Fibroblast of skin of back (primary cell): ENCODE results near the gene ANKRD6.
A peak's percentile ranks its signal among the peaks of the same experiment; 100 is the strongest.
"Not testable (repeated sequence)": the region's sequence is repeated elsewhere in the genome, so short reads cannot be mapped to it uniquely, and the experiment has no call there.

Experiments
- DNase-seq: peaks from one replicate; pipeline ENCODE4 v3.0.0-alpha.2; 2013

Gene ANKRD6

DNA sequence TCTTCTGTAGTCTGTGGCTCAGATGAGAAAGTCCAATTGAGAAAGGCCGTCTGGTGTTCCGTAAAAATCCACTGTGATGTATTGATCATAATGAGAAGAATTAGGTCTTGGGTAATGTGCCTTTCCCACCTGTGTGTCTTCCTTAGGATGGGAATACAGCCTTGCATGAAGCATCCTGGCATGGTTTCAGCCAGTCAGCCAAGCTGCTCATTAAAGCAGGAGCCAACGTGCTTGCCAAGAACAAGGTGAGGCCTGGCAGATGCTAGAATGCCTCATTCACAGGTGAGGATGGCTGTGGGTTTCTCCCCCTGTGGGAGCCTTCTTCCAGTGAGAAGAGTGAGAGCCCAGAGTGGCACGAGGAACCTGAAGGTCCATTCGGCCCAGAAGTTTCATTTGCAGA is 172.9 kb downstream of the ANKRD6 start:
- DNase-seq: no peak

DNA sequence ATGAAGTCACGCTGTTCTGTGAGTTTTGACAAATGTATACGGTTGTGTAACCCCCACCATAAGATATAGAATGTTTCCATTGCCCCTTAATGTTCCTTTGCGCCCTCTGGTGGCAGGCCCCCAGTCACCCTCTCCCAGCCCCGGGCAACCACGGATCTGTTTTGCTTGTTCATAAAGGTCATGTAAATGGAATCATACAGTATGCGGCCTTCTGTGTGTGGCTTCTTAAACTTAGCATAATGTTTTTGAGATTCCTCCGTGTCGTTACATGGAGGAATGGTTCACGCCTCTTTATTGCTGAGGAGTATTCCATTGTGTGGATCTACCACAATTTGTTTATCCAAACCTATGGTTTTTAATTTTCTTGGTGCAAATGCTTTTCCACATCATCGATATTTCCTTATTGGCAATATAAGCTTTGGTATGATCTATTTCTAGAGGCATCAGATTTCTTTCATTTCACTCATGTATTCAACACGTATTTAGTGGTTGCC is 177.2 kb downstream of the ANKRD6 start:
- DNase-seq: peak; percentile 52

DNA sequence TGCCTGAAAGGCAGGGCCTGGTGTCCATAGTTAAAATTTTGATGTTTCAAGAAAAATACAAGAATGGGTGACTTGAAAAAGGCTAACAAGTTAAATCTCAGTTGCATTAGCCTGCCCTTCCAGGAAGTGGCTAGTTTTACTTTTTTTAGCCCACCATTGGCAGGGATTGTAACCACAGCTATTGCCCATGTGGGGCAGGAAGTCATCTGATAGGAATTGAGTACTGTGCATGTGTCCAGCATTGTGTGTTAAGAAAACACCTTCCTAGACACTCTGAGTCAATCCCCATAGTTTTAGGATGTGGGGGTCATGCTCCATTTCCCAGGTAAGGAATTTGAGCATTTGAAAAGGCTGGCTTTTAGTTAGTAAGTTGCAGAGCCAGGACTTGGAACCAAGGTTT is 178.7 kb downstream of the ANKRD6 start:
- DNase-seq: peak; percentile 68

DNA sequence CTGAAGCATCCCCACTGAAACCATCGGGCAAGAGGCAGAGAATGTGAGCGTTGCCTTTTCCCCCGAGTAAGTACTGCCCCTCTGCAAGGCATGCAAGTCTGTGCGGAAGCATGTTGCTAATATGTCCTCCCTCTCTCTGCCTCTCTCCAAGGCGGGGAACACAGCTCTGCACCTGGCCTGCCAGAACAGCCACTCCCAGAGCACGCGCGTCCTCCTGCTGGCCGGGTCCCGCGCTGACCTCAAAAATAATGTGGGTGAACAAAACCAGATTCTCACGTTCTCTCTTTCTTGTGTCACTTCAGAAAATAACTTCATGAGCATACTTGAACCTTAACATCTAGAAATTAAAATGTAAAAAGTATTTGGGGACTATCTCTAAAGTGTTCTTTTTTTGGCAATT is 179.2 kb downstream of the ANKRD6 start:
- no peak for DNase-seq

DNA sequence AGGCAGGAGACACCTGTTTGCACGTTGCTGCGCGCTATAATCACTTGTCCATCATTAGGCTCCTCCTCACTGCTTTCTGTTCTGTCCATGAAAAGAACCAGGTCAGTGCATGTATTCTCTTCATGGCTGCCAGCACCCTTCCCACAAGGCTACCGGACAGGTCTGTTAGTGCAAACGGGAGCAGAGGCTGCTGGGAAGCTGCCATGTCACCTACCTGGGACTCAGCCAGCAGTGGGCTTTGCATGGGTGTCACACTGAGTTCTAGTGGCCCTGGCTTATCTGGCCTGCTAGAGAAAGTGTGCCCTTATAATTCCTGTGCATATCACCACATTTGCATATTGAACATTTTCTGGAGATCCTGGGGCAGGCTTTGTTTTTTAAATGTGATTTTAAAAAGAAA is 180.8 kb downstream of the ANKRD6 start:
- no peak for DNase-seq

DNA sequence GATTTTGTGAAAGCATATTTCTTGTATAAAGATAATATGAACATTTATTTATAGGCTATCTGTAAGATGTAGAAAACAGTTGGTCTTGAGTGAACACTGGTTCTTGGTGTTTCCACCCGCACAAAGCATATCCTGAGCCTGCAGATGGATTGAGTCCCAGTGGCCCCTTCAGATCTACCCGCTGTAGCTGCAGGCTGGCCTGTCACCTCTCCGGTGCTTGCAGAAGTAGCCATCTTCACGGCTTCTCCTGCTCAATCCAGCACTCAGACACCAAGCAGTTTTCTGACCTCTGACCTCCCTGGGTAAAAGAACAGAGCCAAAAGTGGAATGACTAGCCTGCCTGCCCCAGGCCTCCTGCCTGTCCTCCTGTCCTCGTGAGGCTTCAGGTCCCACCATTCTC is 182.9 kb downstream of the ANKRD6 start:
- DNase-seq: no peak

DNA sequence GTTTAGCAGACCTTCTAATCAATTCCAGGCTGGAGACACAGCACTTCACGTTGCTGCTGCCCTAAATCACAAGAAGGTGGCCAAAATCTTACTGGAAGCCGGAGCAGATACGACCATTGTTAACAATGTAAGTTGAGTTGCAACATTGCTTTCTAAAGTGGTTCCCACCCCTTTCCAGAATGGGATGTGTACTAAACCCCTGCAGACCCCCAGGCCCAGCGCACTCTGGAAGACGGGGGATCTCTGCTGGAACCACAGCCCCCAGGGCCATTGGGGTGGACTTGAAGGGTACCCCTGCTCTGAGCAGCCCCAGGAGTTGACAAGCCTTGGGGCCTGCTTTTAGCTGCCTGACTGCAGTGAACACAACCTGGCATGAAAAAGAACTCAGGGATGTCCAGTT is 183.6 kb downstream of the ANKRD6 start:
- no peak for DNase-seq

DNA sequence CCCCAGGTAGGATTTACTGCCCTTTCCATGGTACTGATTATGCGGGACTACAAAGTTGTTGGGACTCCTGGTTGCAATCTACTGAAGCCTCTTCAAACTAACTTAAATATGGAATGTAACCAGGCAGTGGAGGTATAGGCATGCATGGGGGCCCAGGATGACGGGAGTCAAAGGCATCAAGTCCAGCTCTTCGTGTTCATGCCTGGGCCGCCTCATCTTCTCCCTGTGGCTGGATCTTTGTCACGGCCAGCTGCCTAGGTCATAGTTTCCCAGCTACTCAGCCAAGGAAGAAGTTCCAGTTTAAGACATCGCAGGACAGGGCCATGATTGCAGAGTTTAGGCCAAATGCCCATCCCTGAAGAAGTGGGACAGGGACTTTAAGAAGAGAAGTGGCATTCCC is 185.1 kb downstream of the ANKRD6 start:
- DNase-seq: no peak

DNA sequence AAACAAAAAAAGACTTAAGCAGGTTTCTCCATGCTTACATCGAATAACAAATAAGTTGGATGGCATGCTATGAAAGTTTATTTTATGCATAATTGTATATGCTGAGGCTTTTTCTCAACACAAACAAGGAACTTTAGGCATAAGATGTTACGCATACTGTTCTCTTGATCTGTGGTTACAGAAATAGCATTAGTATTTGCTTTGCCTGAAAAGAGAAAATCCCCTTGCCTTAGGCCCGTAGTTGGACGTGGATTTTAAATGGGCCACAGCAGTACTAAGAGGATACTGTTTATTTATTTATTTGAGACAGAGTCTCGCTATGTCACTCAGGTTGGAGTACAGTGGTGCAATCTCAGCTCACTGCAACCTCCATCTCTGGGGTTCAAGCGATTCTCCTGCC is 186.6 kb downstream of the ANKRD6 start:
- no peak for DNase-seq

DNA sequence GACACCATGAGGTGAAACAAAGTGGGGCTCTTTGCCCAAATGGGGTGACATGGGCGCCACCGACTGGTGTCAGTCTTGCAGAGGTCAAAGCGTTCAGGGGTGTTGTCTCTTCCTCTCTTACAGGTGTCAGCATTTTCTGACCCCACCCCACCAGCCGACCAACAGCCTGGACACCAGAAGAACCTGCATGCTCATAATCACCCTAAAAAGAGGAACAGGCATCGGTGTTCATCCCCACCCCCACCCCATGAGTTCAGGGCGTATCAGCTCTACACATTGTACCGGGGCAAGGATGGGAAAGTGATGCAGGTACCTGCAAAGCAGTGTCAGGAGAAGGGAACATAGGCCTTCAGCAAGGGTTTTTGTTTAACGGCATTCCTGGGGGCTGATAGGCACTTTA is 190.8 kb downstream of the ANKRD6 start:
- DNase-seq: no peak

DNA sequence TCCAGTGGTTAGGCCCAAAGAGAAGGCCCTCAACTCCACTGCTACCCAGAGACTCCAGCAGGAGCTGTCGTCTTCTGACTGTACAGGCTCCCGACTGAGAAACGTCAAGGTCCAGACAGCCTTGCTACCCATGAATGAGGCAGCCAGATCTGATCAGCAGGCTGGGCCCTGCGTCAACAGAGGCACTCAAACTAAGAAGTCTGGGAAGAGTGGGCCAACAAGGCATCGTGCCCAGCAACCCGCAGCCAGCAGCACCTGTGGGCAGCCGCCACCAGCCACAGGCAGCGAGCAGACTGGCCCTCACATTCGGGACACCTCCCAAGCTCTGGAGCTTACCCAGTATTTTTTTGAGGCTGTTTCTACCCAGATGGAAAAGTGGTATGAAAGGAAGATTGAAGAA is 197.5 kb downstream of the ANKRD6 start:
- DNase-seq: no peak

DNA sequence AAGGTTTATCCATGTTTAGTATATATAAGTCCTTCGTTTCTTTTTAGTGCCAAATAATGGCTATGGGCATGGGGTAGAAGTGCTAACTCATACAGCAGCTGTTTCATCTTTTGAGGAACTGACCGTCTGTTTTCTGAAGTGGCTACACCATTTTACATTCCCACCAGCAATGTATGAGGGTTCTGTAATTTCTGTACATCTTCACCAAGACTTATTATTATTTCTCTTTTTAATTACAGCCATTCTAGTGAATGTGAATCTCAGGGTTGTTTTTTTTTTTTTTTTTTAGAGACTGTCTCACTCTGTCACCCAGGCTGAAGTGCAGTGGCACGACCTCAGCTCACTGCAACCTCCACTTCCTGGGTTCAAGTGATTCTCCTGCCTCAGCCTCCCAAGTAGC is 203.5 kb downstream of the ANKRD6 start:
- DNase-seq: not testable (repeated sequence)

DNA sequence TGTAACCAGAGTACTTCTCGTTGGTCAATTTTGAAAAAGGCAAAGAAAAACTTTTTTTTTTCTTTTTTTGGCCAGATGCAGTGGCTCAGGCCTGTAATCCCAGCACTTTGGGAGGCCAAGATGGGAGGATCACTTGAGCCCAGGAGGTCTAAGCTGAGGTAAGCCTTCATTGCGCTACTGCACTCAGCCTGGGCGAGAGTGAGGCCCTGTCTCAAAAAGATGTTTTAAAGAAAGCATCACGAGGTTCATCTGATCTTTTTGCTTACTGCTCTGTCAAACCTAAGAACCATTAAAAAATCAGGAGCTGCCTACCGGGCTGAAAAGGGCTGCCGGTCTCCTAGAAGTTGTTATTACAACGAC is 205.0 kb downstream of the ANKRD6 start:
- no peak for DNase-seq

DNA sequence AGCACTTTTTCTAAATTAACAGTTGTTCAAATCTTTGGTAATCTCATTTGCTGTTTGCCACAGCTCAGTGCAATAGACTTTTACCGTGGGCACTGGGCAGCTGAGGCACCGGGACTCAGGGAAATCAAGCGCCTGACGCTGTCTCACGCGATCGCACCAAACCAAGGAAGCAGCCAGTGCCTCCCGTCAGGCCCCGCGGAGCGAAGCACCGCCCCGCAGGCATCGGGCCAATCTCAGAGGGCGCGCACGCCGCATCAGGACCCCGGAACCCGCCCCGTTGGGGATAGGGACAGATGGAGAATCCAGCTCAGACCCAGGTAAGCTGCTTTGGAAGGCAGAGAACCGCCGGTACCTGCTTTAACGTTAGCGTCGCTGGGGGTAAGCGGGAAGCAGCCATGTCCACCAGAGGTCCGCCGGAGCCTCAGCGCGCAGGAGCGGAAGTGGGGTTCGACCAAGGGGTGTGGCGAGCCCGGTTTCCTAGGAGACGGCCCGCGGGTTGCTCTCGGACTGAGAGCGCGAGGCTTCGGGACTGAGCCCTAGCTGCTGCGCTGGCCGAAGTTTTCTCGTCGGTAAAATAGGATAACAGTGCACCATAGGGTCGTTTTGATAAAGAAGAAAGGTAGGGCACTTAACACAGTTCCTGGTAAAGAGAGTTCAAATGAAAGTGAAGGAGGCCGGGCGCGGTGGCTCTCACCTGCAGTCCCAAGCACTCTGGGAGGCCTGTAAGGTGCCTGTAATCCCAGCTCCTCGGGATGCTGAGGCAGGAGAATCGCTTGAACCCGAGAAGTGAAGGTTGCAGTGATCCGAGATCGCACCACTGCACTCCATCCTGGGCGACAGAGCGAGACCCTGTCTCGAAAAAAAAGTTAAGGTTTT is 205.6 kb downstream of the ANKRD6 start, which contains the start of gene LYRM2:
Gene LYRM2 (minus strand): TSS at position 428 of the 876 bp plus-strand sequence. CDS start 31 bp downstream, at position 397.
- DNase-seq: peak; percentile 93

DNA sequence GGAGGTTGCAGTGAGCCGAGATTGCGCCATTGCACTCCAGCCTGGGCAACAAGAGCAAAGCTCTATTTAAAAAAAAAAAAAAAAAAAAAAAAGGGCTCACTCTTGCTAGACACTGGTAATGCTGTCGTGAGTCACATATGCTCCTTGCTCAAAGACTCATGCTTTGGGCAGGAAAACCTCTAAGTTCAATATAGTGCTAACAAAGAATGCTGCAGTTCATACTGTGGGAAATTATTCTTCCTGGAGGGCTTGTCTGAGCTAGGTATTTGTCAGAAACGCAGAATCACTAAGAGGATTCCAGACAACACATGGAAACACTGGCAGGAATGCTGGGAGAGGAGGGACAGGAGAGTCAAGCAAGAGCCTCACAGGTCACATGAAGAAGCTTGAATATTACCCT is 207.9 kb downstream of the ANKRD6 start:
- peak; percentile 48 for DNase-seq

DNA sequence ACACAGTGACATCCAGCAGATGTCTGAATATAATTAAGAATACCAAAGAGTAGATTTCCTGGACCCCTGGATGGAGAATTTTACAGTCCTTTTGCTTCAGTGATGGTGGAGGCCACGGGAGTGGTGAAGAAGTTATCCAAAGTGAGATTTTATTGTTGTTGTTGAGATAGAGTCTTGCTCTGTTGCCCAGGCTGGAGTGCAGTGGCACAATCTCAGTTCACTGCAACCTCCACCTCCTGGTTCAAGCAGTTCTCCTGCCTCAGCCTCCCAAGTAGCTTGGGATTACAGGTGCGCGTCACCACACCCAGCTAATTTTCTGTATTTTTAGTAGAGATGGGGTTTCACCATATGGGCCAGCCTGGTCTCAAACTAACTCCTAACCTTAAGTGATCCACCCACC is 208.6 kb downstream of the ANKRD6 start:
- not testable (repeated sequence) for DNase-seq

DNA sequence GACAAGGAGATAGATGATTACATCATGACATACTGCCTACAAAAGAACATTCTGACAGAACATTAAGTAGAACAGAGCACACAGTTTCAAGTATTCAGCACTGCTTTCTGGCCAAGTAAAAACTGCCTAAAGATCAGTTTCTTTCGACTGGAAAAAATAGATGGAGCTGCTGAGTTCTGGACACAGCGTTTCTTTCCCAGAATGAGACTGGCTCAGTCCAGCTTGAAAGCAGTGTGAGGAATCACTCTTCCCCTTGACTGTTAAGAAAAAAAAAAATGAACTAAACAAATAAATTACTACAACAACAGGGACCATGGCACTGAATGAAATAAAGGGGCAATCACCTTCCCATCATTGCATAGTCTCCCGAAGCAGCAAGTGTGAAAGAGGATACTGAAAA is 210.0 kb downstream of the ANKRD6 start:
- no peak for DNase-seq

DNA sequence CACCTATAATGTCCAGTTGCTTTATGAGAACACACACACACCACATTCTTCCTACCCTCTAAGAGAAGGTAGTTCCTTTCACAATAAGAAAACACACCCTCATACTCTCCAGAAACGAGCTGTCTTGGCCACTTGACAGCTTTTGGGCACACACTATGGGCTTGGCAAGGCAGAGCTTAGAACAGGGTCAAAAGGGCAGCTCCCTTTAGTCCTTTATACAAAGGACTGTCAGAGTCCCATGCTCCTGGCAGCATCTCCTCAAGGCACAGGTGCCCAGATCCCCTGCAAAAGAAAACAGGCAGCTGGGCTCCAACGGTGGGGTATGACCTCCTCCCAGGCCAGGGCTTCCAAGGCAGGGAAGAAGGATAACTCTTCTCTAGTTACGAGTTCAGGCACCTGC is 210.5 kb downstream of the ANKRD6 start:
- DNase-seq: no peak

DNA sequence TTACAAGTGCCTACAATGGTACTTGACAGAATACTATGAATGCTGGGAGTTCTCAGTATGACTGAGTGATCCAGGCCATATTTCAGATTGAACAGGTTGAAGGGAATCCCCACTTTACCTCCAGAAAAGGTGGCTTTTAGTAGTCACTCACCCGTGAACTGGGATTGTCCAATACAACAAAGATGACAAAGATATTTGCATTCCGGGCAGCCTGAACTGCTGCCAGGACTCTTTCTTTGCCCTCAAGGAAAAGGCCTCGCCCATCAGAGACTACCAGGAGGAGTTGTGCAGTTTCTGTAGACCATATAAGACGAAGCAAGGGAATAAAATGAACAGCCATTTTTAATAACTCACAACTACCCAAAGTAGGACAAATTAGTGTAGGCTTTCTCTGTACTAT is 211.9 kb downstream of the ANKRD6 start:
- DNase-seq: no peak

DNA sequence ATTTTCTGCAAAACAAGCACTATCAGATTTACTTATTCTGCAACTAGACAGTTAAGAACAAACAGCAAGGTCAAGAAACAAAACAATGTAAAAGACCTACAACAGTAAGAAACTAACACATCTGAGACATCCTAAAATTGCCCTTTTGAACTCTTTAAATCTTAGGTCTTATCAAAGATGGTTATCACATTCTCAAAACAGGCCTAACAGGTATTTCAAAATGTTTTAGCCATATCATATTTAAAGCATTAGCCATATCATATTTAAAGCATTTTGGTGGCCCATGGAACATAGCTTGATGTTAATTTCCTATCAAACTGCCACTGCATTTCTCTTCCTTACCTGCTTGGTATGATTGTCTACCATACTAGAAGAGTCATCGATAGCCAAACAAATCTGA is 216.7 kb downstream of the ANKRD6 start:
- no peak for DNase-seq

DNA sequence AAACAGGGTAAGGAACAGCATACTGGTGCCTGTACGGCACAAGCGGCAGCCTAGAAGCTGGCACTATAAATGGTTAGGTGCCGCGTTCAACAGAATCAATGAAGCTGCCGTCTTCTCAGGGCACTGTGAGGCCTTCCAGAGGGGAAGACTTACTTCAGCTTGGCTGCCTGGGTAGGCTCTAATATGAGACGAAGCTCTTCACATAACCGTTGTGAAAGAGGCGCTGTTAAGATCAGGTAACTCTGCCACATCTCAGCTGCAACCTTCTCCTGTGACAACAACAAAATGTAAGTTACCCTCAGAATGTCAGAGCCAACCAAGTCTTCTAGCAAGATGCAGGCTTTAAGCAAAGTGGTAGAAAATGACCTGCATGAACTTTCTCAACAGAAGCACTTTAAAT is 217.6 kb downstream of the ANKRD6 start:
- DNase-seq: no peak

DNA sequence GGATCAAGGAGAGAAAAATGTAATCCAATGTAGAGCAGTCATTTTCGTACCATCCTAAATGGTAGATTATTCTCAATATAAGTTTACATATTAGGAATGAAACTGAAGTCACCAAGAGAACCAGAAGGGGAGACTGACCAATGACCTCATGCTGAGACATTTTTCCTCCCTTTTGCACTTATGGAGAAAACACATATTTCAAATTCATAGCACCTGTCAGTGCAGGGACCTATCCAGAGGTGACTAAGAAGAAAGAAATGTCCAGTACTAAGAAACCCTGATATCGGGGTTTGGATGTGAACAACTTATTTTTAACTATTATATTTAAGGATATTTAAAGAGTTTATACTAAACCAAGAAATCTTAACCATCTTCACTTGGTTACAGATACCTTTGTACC is 222.2 kb downstream of the ANKRD6 start:
- DNase-seq: no peak

DNA sequence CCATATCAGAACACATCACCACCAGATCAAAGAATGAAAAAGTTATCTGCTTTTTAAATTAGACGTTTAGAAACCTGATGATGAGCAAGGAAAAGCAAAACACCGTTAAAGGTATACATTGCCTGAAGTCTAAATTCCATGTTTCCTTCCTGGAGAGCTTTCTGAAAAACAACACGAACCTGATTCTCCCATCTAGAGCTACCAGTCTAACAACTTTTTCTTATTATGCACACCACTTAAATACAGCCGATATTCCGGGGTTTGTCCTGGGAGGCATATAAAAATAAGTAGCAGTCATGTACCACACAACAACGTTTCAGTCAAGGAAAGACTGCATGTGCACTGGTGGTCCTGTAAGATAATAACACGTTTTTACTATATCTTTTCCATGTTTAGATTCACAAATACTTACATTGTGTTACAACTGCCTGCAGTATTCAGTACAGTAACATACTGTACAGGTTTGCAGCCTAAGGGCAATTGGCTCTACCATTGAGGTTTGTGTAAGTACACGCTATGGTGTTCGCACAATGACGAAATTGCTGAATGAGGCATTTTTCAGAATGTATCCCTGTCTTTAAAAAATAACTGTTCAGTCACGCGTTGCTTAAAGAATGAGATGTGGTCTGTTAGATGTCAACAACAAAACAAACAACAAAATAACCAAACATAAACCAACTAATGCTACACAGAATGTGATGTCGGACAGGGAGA is 224.7 kb downstream of the ANKRD6 start:
- DNase-seq: no peak

DNA sequence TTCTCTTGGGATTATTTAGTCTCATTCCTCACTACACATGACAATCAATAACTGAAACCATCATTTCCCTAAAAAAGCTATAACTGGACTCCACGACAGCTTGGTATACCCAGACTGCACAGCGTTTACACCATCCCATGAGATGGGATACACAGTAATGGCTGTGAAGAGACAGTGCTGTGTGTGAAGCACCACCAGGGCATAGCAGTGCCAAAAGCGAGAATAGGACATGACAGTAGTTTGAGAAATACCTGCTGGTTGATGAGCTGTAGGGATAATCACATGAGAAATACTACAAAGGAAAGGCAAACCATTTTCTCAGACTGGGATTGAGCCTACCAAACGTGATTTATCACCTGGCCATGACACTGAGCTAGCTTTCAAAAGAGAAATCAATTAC is 228.0 kb downstream of the ANKRD6 start:
- no peak for DNase-seq
